Muscle of arm (tissue), 12 donors: Measurements from ENCODE around the gene C4orf36. TPM values are rescaled to one million over a fixed set of nuclear protein-coding genes. Genes with fewer than 3 reads are reported as not detected.
A peak's percentile ranks its signal among the peaks of the same experiment; 100 is the strongest.

Experiments used
- DNase-seq: peaks from one replicate; pipeline ENCODE4 v3.0.0-alpha.2; 2013
- polyA plus RNA-seq, 12 donors: library from polyadenylated mRNA; unstranded; fragments of 120-200 nt; gene quantifications; one replicate each; pipeline ENCODE4 v1.2.1, GENCODE V29; 2013; ENCODE audit not compliant: insufficient read length in 12 of 12

The C4orf36 gene
- polyA plus RNA-seq, 12 donors, result 0.22 to 0.91 (median 0.30) TPM; not detected in 8

GRCh38 chr4:86857341-86858052, 34.7 kb downstream of the C4orf36 start:
- no peak for DNase-seq

- no peak for DNase-seq
Observed at GRCh38 chr4:86856896-86857295, 35.3 kb downstream of the C4orf36 start.

DNA sequence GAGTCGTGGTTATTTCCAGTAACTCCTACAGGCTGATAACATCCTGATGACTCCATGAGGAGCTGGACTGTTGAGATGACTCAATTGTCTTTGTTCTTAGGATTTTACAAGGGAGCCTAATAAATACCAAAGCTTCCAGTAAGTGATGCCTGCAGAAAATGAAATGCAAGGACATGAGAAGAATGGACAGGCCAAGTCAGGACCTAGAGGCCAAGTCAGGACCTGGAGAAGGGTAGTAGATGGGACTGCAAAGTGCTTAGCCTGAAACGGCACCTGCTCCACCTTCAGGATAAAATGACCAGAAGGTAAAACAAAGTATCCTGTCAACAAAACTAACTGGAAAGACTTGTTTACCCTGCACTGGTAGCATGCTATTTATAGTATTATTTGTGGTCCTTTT, 36.6 kb downstream of the C4orf36 start:
- DNase-seq, result no peak

GRCh38 chr4:86853209-86853608, 39.0 kb downstream of the C4orf36 start:
- DNase-seq, result no peak

DNA sequence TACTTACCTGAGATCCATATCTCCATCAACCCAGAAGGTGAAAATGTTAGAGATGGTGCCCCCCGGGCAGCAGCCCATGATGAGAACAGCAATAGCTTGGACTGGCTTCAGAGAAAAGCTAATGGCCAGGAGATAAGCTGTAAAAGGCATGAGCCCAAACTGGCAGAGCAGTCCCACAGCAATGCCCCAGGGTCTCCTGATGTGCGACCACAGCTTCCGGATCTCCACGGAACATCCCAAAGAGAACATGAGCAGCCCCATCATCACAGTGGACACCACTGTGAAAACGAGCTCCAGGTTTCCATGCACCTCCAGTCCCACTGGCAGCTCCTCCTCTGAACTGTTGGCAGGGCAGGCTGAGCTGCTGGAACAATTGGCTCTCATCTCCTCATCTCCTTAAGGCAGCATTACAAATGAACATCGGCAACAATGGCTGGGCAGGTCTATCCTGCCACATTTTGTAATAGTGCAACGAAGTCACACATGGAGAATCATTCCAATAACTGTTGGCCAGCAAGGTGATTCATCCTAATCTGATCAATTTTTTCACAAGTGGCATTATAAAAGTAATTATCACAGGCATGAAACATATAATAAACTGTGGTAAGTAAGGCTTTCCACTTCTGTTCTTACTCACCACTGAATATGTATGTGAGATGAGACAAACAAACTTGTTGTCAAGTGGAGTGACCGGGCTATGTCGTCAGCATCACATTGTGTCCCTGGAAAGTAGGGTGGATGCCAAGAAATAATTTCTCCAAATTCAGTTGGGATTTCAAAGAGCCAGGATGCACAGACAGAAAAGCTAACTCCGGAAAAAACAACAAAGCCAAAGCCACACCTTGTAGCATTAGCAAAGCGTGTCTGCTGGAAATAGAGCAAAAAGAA, 43.2 kb downstream of the C4orf36 start, which contains the start of gene SLC10A6:
Gene SLC10A6, minus strand, starts transcription at position 653 of the 888 bp plus-strand sequence. Its CDS starts 269 bp downstream, at position 384.
- peak; percentile 34 for DNase-seq

DNA sequence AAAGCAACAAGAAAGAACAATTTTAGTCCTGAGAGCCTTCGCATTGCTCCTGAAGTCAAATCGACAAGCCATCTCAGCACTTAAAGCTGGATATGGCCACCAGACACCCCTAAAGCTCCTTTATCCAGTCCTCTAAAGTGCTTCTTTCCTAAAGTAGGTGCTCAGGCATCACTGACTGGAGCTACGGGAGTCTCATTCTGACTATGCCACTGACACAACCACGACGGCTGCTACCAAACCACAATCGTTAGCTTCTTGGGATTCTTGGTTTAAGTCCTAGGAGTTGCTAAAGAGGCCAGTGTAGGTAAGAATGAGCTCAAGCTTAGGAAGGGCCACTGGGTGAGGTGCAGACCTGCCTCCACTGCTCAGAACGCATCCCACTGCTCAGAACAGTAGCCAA, 44.1 kb downstream of the C4orf36 start:
- no peak for DNase-seq

GRCh38 chr4:86847571-86847970, 44.7 kb downstream of the C4orf36 start:
- peak; percentile 10 for DNase-seq

DNA sequence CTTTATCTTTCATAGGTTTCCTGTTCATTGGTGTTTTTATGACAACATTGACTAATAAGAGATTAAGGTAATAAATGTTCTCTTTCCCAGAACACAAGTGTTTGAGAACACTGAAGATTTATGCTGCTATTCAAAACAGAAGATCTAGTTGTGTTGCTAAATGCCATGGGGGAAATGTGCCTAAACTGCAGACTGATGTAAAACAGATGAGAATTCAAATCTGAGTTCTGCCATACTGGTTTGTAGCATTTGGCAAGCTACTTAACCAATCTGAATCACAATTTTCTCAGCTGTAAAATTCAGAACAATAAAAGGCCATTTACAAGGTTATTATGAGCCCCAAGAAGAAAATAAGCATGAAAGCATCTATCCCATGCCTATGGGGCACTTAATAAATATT, 45.3 kb downstream of the C4orf36 start:
- no peak for DNase-seq

- DNase-seq, result no peak
Observed at GRCh38 chr4:86845593-86845992, 46.6 kb downstream of the C4orf36 start.

GRCh38 chr4:86841309-86841708, 50.9 kb downstream of the C4orf36 start:
- DNase-seq, result no peak

DNA sequence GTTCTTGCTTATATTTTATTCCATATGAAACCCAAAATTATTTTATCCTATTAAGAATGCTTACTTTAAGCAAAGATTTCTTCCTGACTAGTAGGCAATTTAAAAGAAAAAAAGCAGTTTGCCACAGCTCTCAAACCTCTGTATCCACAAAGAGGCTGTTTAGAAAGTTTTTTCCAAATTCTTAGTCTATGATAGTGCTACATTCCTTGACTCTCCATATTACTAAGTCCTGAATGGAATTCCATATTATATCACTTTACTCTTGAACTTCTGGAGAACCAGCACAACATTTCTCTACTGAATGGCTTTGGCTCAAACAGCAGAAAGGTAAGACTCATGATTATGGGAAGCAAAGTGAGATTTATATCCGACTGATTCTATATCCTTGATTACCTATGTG, 51.4 kb downstream of the C4orf36 start:
- DNase-seq, result no peak

GRCh38 chr4:86837691-86838503, 54.3 kb downstream of the C4orf36 start:
- no peak for DNase-seq

DNA sequence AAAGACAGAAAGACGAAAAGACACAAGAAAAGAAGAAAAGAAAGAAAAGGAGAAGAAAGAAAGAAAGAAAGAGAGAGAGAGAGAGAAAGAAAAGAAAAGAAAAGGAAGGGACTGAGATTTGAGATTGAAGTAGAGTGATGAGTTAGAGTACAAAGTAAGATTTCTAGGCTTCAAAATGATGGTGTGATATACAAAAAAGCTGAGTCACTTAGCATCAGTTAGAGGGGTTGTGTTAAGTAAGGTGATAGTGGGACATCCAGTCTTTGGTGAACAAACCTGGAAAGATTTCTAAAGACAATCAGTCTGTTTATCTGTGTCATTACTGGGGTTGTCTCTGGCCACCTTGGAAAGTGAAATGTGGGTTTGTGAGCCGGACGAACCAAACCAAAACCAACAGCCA, 56.5 kb downstream of the C4orf36 start:
- no peak for DNase-seq

- DNase-seq, result no peak
Observed at GRCh38 chr4:86834901-86835300, 57.3 kb downstream of the C4orf36 start.

DNA sequence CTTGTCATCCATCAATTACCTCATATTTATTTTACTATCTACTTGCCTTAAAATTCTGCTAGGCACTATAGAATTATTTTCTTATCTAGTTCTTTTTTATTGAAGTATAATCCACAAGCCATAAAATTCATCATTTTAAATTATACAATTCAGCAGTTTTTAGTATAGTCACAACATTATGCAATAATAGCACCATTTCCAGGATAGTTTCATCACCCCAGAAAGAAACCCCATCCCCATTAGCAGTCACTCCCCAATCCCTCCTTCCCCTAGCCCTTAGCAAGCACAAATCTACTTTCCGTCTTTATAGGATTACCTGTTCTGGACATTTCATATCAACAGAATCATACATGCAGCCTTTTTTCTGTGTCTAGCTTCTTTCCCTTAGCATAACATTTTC, 58.6 kb downstream of the C4orf36 start:
- no peak for DNase-seq

GRCh38 chr4:86831262-86832130, 60.7 kb downstream of the C4orf36 start:
- DNase-seq, result no peak

Other genes starting within 250 kb of the C4orf36 start
- gene SLC10A6, start 43.0 kb downstream of the C4orf36 start, polyA plus RNA-seq, result under 1 TPM in 6 of 12 donors, not detected in 6; 0.11 to 0.30 (median 0.20) TPM
- gene AFF1, start 42.6 kb upstream of the C4orf36 start, polyA plus RNA-seq, result 10 to 100 TPM in 11 of 12 donors, not detected in 1; 12.8 to 36.0 (median 23.1) TPM